Panc1 (cell line): ENCODE results near the gene TMEM150A.

Experiments used
- TCF7L2 ChIP-seq: IDR thresholded peaks from 2 replicates; pipeline ENCODE4 v1.6.1; 2011; ENCODE audit warnings: mild to moderate bottlenecking, low read depth, low read length, inconsistent platforms
- TF ChIP-seq, protein P1 (sequence below): fragments of 450-650 bp; IDR thresholded peaks from 2 replicates; pipeline ENCODE4 v1.5.1; 2017; ENCODE audit warnings: mild to moderate bottlenecking
- TF ChIP-seq, protein P2 (sequence below), 2 experiments: IDR thresholded peaks; 2 replicates each; pipeline ENCODE4 v1.6.1; 2011 to 2012; ENCODE audit warnings: low read depth in 2 of 2, control low read depth in 1 of 2, low read length in 1 of 2, mild to moderate bottlenecking in 1 of 2, moderate library complexity in 1 of 2; ENCODE audit not compliant: insufficient read depth in 1 of 2

DNA sequence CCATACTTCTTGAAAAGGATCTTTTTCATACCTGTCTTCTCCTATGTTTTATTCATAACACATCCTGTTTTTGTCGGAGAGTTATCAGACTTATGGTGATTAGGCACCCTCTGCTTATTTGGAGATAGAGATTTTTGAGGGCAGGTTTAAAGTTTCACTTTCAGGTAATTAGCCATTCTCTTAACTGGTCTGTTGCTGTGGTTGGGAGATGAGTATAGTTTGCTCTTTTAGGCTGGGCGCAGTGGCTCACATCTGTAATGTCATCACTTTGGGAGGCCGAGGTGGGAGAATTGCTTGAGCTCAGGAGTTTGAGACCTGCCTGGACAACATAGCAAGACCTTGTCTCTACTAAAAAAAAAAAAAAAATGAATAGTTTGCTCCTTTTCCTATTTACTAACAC lies 40.2 kb upstream of the TMEM150A start:
- TF ChIP-seq, protein P1, sequence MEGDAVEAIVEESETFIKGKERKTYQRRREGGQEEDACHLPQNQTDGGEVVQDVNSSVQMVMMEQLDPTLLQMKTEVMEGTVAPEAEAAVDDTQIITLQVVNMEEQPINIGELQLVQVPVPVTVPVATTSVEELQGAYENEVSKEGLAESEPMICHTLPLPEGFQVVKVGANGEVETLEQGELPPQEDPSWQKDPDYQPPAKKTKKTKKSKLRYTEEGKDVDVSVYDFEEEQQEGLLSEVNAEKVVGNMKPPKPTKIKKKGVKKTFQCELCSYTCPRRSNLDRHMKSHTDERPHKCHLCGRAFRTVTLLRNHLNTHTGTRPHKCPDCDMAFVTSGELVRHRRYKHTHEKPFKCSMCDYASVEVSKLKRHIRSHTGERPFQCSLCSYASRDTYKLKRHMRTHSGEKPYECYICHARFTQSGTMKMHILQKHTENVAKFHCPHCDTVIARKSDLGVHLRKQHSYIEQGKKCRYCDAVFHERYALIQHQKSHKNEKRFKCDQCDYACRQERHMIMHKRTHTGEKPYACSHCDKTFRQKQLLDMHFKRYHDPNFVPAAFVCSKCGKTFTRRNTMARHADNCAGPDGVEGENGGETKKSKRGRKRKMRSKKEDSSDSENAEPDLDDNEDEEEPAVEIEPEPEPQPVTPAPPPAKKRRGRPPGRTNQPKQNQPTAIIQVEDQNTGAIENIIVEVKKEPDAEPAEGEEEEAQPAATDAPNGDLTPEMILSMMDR = no peak
- no peak for TF ChIP-seq TCF7L2
- TF ChIP-seq, protein P2, sequence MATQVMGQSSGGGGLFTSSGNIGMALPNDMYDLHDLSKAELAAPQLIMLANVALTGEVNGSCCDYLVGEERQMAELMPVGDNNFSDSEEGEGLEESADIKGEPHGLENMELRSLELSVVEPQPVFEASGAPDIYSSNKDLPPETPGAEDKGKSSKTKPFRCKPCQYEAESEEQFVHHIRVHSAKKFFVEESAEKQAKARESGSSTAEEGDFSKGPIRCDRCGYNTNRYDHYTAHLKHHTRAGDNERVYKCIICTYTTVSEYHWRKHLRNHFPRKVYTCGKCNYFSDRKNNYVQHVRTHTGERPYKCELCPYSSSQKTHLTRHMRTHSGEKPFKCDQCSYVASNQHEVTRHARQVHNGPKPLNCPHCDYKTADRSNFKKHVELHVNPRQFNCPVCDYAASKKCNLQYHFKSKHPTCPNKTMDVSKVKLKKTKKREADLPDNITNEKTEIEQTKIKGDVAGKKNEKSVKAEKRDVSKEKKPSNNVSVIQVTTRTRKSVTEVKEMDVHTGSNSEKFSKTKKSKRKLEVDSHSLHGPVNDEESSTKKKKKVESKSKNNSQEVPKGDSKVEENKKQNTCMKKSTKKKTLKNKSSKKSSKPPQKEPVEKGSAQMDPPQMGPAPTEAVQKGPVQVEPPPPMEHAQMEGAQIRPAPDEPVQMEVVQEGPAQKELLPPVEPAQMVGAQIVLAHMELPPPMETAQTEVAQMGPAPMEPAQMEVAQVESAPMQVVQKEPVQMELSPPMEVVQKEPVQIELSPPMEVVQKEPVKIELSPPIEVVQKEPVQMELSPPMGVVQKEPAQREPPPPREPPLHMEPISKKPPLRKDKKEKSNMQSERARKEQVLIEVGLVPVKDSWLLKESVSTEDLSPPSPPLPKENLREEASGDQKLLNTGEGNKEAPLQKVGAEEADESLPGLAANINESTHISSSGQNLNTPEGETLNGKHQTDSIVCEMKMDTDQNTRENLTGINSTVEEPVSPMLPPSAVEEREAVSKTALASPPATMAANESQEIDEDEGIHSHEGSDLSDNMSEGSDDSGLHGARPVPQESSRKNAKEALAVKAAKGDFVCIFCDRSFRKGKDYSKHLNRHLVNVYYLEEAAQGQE (IDR thresholded peaks at IDR 0.05; ENCODE audit: insufficient read depth in 1 of 2, low read depth in 2 of 2, low read length in 1 of 2) = no peak
